Left forelimb (tissue), 1 donor: ENCODE results near the gene PYGB.

Source experiments
- DNase-seq: peaks from one replicate; pipeline ENCODE4 v3.0.0-alpha.2; 2018; ENCODE audit warnings: low spot score

PYGB gene

GRCh38 chr20:25247956-25248785, at the start of gene PYGB:
TSS of gene PYGB (plus strand) at chr20:25248085. CDS start at chr20:25248179, 94 bp downstream.
- DNase-seq, result peak; percentile 92

GRCh38 chr20:25198663-25199383, 49.1 kb upstream of the PYGB start:
- no peak for DNase-seq

DNA sequence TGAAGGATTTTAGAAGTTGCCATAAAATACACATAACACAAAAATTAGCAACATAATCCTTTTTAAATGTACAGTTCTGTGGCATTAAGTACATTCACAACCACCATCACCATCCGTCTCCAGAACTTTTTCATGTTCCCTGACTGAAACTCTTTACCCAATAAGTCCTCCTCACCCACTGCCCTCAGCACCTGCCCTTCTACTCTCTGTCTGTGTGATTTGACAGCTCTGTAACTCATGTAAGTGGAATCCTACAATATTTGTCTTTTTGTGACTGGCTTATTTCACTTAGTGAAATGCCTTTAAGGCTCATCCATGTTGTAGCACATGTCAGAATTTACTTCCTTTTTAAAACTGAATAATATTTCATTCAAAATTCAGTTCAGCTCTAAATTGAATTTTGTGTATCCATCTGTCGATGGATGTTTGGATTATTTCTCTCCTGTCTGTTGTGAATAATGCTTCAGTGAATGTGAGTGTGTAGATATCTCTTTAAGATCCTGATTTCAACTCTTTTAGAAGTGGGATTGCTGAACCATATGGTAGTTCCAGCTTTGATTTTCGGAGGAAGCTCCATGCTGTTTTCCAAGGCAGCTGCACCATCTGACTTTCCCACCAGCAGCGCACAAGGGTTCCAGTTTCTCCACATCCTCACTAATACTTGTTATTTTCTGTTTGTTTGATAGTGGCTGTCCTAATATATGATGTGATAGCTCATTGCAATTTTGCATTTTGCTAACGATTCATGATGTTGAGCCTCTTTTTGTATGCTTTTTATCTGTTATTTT, 48.2 kb upstream of the PYGB start:
- DNase-seq, result no peak

- no peak for DNase-seq
Observed at GRCh38 chr20:25203089-25203488, 44.8 kb upstream of the PYGB start.

DNA sequence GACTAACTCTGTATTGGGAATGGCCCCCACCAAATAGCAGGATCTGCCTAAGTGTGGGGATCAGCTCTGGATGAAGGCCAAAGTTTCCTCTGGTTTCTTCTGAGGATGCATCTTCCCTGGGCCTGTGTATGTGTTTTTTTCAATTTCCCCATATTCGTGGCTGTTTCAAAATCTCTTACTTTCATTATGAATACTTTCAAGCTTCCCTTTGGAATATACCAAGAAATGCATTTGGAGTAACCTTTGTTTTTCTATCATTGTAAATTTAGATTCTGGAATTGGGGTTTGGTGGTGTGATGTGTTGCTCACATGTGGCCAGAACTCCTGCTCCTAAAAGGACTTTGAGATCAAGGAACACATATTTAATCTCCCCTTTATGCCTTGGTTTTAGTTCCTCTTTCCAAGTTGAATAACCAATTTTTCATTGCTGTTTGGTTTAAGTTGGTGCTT, 44.0 kb upstream of the PYGB start:
- no peak for DNase-seq

- DNase-seq, result no peak
Observed at GRCh38 chr20:25204550-25205276, 43.2 kb upstream of the PYGB start.

DNA sequence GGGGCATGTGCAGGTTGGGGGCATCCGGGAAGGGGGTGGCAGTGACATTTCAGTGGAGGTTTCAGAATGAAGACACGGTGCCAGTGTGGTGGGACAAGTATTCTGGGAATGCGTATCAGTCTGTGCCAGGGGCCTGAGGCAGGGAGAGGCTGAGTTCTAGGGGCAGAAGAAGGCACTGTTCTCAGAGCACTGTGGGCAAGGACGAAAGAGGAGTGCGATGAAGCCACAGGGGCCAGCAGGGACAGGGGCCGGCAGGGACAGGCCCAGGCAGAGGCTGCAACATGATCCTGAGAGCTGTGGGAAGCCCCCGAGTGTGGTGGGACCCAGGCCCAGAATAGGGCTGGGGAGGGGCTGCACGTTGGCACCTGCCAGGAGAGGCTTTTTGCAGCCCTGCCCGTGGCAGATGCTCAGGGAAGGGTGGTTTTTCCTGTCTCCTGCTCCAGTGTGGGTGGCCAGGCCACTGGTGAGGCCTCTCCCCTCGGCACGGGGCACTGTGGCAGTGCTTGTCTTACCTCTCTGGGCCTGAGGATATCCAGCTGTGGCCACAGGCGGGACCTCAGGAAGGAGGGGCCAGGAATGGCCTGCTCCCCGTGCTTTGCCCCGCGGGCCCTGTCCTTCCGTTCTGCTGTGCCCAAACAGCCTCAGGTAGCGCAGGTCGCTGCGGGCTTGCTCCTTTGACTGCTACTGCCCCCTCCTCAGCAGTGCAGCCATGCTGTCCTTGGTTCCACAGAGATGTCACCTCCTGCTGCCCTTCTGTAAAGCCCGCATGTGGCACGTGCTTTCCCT, 42.4 kb upstream of the PYGB start:
- no peak for DNase-seq

GRCh38 chr20:25206063-25206403, 41.9 kb upstream of the PYGB start:
- no peak for DNase-seq

DNA sequence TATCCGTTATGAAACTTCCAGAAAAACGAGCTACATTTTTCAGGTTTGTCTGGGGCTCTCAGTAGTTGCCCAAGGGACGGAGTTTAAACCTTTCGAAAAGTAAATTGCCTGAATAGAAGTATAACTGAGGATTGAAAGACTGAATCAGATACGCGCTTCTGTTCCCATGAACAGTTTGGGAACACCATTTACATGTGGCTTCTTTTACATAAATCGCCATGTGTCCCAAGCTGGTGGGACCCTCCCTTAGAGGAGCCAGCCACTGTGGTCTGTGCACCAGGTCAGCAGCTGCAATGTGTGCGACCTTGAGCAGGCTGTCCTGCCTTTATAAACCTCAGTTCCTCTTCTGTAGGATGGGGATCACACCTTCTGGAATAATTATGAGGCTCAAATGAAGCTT, 41.3 kb upstream of the PYGB start:
- no peak for DNase-seq

GRCh38 chr20:25207149-25207959, 40.5 kb upstream of the PYGB start:
- DNase-seq, result no peak

DNA sequence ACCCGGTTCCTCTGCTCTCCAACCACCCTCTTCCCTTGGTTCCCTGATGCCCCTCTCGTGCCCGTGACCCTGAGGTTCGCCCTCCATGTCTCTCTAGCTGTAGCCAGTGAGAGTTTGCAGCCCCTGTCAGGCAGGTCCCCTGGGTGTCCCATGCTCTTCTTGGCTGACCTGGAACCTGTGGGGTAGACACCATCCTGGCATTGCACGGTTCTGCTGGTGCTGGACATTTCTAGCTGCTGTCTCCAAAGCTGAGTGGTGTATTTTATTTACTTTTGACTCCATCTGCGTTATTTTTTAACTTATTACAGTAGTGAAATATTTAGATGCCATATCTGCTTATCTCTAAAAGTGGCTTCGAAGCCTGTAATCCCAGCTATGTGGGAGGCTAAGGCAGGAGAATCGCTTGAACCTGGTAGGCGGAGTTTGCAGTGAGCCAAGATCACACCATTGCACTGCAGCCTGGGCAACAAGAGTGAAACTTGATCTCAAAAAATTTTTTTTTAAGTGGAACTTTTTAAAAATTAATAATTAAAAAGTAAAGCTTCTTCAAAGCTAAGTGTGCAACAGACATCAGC, 39.8 kb upstream of the PYGB start:
- DNase-seq, result no peak

DNA sequence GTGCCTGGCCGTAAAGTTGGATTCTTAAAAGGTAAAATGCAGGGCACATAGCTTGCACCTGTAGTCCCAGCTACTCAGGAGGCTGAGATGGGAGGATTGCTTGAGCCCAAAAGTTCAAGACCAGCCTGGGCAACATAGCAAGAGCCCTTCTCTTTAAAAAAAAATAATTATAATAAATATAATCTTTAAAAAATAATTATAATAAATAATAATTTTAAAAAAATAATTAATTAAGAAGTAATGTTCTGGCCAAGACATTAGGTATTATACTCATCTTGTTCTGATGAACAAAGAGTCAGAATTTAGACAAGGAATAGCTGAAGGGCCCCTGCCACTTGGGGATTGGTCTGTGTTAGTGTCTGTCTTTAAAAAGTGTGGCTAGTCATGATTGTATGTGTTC, 38.5 kb upstream of the PYGB start:
- no peak for DNase-seq

- DNase-seq, result no peak
Observed at GRCh38 chr20:25209911-25210310, 38.0 kb upstream of the PYGB start.

DNA sequence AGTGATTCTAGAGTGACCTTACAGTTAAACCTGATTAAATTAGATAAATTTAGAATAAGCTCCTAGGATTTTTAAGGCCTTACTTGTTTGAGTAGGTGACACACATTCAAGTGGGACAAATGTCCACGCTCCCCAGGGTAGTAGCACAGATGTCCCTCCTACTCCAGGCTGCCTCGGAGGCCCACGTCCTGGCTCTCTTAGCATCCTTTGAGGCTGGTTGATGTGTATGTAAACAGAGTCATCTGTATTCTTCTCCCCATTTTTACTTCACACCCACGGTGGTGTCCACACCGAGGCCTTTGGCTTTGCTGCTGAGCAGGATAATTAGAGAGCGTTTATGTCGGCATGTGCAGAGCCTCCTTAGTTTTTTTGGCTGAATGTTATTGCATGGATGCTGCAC, 36.6 kb upstream of the PYGB start:
- no peak for DNase-seq

DNA sequence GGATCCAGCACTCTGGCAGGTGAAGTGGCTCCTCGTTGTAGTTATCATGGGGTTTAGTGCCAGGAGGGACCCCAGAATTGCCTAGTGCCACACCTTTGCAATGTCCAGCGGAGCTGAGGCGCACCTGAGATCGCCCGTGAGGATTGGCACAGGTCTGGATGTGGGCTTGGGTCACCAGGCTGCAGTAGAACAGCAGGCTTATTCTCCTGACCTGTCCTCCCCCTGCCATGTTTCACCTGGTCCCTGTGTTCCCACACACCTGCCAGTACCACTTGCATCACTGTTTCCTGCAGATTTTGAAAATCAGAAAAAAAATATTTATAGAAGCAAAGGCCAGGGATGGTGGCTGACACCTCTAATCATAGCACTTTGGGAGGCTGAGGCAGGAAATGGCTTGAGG, 35.6 kb upstream of the PYGB start:
- no peak for DNase-seq

GRCh38 chr20:25213566-25214425, 34.1 kb upstream of the PYGB start:
- DNase-seq, result no peak

- DNase-seq, result no peak
Observed at GRCh38 chr20:25214426-25214790, 33.5 kb upstream of the PYGB start.

GRCh38 chr20:25214819-25215218, 33.1 kb upstream of the PYGB start:
- DNase-seq, result no peak

- DNase-seq, result no peak
Observed at GRCh38 chr20:25215521-25215920, 32.4 kb upstream of the PYGB start.
